Globus pallidus (tissue), 1 donor: ENCODE results near the gene PTCH1.

ENCODE experiments used
- DNase-seq: peaks from one replicate; pipeline ENCODE4 v3.0.0-alpha.2; 2015; ENCODE audit warnings: low spot score

The PTCH1 gene

GRCh38 chr9:95437559-95437958 lies 79.2 kb downstream of the PTCH1 start:
- DNase-seq: no peak

DNA sequence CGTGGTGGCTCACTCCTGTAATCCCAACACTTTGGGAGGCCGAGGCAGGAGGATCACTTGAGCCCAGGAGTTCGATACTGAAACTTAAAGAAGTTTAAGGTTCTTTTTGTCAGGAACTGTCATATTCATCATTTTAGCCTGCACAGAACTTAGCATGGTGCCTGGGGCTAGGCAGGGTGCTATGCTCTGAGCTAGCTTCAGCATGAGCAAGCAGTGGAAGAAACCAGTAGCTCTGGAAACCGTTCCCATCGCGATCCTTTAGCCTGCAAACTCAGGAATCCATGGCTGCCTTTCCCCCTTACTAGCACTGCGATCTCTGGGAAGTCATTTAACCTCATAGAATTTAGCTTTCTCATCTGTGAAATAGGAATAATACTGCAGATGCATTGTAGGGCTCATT lies 80.4 kb downstream of the PTCH1 start:
- no peak for DNase-seq

GRCh38 chr9:95435074-95435728 lies 81.6 kb downstream of the PTCH1 start:
- DNase-seq: peak; percentile 31

- DNase-seq: no peak
Measured at GRCh38 chr9:95434116-95435073, 82.4 kb downstream of the PTCH1 start.

DNA sequence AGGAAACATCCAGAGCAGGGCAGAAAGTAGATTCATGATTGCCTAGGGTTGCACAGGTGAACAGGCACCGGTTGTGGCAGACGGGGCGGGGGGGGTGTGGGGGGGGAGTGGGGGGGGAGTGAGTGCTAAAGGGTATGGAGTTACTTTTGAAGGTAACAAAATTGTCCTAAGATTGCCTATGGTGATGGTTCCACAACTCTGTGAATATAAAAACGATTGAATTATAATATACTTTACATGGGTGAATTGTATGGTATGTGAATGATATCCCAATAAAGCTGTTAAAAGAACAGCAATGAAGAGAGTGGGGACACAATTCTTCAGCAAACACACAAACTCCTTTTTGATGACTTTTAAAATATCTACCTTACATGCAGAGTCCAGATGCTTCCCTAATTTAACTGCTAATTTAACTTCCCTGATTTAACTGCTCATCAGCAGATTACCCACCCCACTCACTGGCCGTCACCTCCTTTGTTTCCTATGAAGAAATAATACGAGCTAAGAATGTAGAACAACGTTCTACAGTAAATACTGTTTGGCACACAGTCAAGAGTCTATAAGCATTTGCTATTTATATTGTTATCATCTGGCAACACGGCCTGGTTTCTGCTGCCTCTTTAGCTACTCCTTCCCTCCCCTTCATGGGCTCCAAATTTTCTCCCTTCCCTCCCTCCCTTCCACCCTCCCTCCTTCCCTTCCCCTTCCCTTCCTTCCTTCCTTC lies 83.5 kb downstream of the PTCH1 start:
- DNase-seq: no peak

- no peak for DNase-seq
Measured at GRCh38 chr9:95431286-95431685, 85.5 kb downstream of the PTCH1 start.

DNA sequence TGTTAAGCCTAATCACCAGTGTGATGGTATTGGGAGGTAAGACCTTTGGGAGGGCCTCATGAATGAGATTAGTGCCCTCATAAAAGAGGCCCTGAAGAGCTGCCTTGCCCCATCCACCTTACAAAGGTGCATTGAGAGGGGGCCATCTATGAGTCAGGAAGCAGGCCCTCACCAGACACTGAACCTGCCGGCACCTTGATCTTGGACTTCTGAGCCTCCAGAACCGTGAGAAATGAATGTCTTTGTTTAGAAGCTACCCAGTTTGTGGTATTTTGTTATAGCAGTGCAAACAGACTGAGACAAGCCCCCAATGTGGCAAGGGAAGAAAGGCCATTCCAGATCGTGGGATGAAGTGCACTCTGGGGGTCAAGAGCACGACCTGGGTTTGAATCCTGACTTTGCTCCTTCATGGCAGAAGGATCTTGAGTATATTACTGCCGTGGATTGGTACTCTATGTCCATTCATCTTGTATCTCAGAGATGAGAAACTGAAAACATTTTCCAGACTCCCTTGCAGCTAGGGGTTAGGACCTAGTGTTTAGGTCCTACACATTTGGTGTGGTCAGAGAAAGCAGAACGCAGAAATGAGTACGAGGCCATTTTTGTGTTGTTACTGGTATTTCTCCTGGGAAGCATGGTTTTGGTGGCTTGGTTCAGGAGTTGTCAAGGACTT lies 86.7 kb downstream of the PTCH1 start:
- DNase-seq: no peak

- no peak for DNase-seq
Measured at GRCh38 chr9:95429096-95429495, 87.7 kb downstream of the PTCH1 start.

DNA sequence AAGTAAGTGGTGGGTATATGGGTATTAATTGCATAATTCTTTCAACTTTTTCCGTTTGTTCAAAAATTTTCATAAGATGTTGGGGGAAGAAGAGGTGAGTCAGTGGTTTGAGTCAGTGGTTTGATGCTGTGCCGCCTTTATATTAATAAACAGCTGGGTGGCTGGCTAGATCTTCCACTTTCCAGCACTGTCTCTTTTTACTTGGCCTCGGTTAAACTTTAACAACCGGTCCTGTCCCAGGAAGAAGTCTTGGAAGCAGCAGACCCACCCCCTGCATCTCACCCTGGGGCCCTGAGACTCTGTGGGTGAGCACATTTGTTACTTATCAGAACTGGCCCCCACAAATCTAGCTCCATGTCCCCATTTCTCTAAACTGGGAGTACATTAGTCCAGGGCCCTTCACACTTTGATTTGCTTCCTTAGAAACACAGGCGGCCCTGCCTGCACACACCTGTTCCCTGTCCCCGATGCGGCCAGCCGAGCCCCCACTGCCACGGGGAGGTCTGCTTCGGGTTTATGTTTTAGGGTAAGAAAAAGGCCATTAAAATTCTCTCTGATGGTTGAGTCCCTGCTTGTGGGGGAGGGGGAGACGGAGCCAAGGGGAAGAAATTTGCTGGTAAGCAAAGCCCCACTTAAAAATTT lies 90.7 kb downstream of the PTCH1 start:
- no peak for DNase-seq

GRCh38 chr9:95422650-95423049 lies 94.1 kb downstream of the PTCH1 start:
- DNase-seq: no peak

DNA sequence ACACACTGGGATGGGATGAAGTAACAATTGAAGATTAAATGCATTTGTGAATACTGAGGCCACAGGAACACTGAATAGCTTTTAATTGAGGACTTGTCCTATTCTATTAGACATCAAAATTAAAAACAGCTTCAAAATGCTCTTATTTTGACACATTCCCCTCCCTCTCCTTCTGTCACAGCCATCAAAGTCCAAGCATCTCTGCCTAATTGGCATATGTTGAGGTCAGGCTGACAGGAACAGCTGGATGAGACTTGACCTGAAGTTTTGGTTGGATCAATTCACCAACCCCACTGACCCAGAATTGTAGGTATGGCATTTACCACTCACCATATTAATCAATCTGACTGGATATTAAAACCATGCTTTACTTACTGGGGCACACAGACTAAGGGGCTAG lies 96.3 kb downstream of the PTCH1 start:
- DNase-seq: no peak

- no peak for DNase-seq
Measured at GRCh38 chr9:95419444-95419843, 97.3 kb downstream of the PTCH1 start.

GRCh38 chr9:95415158-95415557 lies 101.6 kb downstream of the PTCH1 start:
- DNase-seq: no peak

DNA sequence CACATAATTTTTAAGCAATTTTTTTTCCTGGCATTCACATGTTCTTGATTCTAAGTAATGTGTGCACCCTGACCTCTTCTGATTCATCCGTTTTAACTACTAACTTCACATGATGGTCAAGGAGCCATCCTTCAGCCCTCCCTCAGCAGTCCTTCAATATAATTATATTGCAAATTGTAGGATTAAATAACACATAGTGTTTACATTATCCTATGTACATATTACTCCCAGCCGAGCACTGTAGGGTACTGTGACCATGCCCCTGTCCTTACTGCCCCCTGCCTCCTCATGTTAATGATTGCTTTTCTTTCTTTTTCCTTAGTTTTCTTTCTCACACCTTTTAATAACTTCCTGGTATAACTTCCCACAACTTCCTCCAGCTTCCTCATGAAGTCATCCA lies 103.0 kb downstream of the PTCH1 start:
- no peak for DNase-seq

DNA sequence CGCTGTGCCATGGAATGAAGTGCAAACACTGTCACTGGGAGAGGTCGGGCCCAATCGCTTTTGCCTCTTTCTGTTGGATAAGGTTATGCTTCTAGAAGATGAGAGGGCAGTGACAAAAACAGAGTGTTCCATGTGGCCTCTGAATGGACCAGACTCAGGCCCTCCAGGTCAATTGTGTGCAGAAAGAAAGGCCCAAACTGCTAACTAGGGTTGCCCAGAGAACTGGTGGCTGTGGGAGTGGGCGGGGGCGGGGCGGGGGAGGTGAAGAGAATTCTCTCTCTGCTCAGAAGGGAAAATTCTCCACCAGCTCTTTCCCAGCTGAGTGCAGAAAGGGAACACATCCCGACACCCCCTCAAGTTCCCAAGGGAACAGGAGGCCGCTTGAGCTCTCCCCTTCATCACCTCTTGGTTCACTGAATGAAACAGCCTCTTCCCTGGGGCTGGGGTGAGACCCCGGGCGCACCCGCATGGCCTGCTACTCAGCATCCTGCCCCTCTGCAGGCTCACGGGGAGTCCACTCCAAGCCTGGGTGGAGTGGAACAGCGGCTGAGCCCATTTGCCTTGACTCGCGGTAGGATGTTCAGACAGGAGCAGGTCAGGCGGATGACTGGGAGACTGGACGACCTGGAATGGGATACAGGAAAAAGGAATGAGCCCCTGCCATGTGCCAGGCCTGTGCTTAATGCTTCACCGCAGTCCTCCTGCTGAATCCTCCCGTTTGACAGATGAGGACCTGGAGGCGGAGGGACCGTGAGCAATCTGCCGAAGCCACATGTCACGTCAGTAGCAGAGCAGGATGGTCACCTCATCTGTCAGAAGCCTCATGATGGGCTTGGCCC lies 105.5 kb downstream of the PTCH1 start:
- DNase-seq: no peak

GRCh38 chr9:95409650-95410426 lies 106.9 kb downstream of the PTCH1 start:
- no peak for DNase-seq

DNA sequence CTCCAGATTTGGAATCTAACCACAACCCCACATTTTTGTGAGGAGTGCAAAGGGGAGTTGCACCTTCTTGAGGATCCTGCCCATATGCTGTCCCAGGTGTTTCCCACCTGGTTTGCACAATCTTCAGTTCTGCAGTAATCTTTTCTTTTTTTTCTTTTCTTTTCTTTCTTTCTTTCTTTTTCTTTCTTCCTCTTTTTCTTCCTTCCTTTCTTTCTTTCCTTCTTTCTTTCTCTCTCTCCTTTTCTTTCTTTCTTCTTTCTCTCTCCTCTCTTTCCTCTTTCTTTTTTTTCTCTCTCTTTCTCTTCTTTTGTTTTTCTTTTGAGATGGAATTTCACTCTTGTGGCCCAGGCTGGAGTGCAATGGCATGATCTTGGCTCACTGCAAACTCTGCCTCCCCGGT lies 109.2 kb downstream of the PTCH1 start:
- DNase-seq: no peak

GRCh38 chr9:95406121-95406520 lies 110.7 kb downstream of the PTCH1 start:
- DNase-seq: no peak

- no peak for DNase-seq
Measured at GRCh38 chr9:95399261-95399660, 117.5 kb downstream of the PTCH1 start.
